Endothelial cell of umbilical vein (primary cell): Measurements from ENCODE around the gene TOX4. TPM values are rescaled to one million over a fixed set of nuclear protein-coding genes. Genes with fewer than 3 reads are reported as not detected.

ENCODE experiments used
- BruUV-seq: library from RNA; stranded (reverse); fragments of 400-500 nt; replicated peaks from 2 replicates; lab custom pipeline; 2021; lab: Mats Ljungman, UMichigan
- CTCF ChIA-PET: fragments of 300-600, 350-600 bp; sonication (Branson Sonifier 250); formaldehyde crosslinking; loops from one replicate; lab custom pipeline; 2021; ENCODE audit warnings: antibody characterized with exemption, inconsistent platforms; lab: Charles Lee
- POLR2A ChIA-PET: fragments of 300-600, 350-600 bp; sonication (Branson Sonifier 250); formaldehyde crosslinking; loops from one replicate; lab custom pipeline; 2021; ENCODE audit warnings: antibody characterized with exemption, inconsistent platforms; lab: Charles Lee
- DNase-seq: peaks from one replicate; pipeline ENCODE4 v3.0.0-alpha.2; 2011; ENCODE audit warnings: low read depth, low spot score
- FAIRE-seq: peaks from 2 replicates; lab custom pipeline; 2011; peaks lifted over from hg19 to GRCh38; lab: Jason Lieb, UNC
- H2AFZ ChIP-seq: 2 replicates; pipeline ENCODE4 v1.6.0; 2012; ENCODE audit warnings: low read depth, low read length, control low read depth, inconsistent platforms
- H3K27ac ChIP-seq: 2 replicates; pipeline ENCODE4 v1.5.1; 2011; ENCODE audit warnings: low read depth, mild to moderate bottlenecking, control low read depth, low read length, moderate library complexity; ENCODE audit not compliant: insufficient read depth
- H3K27me3 ChIP-seq, 2 experiments: 2 replicates each; pipeline versions ENCODE4 v1.6.0 to v1.6.1; 2011; ENCODE audit warnings: low read length in 2 of 2, mixed read lengths in 1 of 2; ENCODE audit not compliant: control insufficient read depth in 2 of 2, insufficient read depth in 2 of 2
- H3K36me3 ChIP-seq, 2 experiments: 2 replicates in 1 of 2; 3 replicates in 1 of 2; pipeline ENCODE4 v1.5.1; 2011; ENCODE audit warnings: low read length in 2 of 2, mild to moderate bottlenecking in 1 of 2, moderate library complexity in 1 of 2; ENCODE audit not compliant: control insufficient read depth in 2 of 2, insufficient read depth in 2 of 2; ENCODE audit errors: extremely low read depth in 1 of 2
- H3K4me1 ChIP-seq: 3 replicates; pipeline ENCODE4 v1.5.1; 2011; ENCODE audit warnings: mild to moderate bottlenecking, low read length; ENCODE audit not compliant: control insufficient read depth, insufficient read depth; ENCODE audit errors: extremely low read depth
- H3K4me2 ChIP-seq: 2 replicates; pipeline ENCODE4 v1.6.1; 2011; ENCODE audit warnings: low read length, control low read depth, mixed read lengths; ENCODE audit not compliant: insufficient read depth
- H3K4me3 ChIP-seq, 3 experiments: fragments of 200-600 bp in 1 of 3; sonication (generic), shearing (Covaris generic) in 1 of 3; replicated peaks in 1 of 3; 2 replicates each; pipeline ENCODE4 v1.5.1; 2011 to 2016; ENCODE audit warnings: control low read depth in 3 of 3, low read length in 3 of 3, mild to moderate bottlenecking in 2 of 3, inconsistent platforms in 1 of 3, low read depth in 1 of 3, moderate library complexity in 1 of 3; ENCODE audit not compliant: insufficient read depth in 1 of 3
- H3K79me2 ChIP-seq: 2 replicates; pipeline ENCODE4 v1.6.0; 2012; ENCODE audit warnings: low read length, inconsistent platforms; ENCODE audit not compliant: control insufficient read depth, insufficient read depth
- H3K9ac ChIP-seq: replicated peaks from 2 replicates; pipeline ENCODE3; 2011; ENCODE audit warnings: low read length, control low read depth; ENCODE audit not compliant: insufficient read depth; ENCODE audit errors: extremely low read depth
- H3K9me1 ChIP-seq: replicated peaks from 3 replicates; pipeline ENCODE4 v1.6.0; 2011; ENCODE audit warnings: mild to moderate bottlenecking, low read length; ENCODE audit not compliant: control insufficient read depth, insufficient read depth; ENCODE audit errors: extremely low read depth
- H3K9me3 ChIP-seq: replicated peaks from 2 replicates; pipeline ENCODE4 v1.5.1; 2012; ENCODE audit warnings: low read length, inconsistent platforms; ENCODE audit not compliant: control insufficient read depth, insufficient read depth
- H4K20me1 ChIP-seq: replicated peaks from 2 replicates; pipeline ENCODE3; 2011; ENCODE audit warnings: mild to moderate bottlenecking, low read length; ENCODE audit not compliant: control insufficient read depth, insufficient read depth; ENCODE audit errors: extremely low read depth
- FOS ChIP-seq: IDR thresholded peaks from 2 replicates; pipeline ENCODE4 v1.6.1; 2011; ENCODE audit warnings: mild to moderate bottlenecking, low read length, moderate library complexity, borderline replicate concordance; ENCODE audit not compliant: insufficient read depth
- JUN ChIP-seq: IDR thresholded peaks from 2 replicates; pipeline ENCODE4 v1.6.1; 2011; ENCODE audit warnings: borderline replicate concordance, low read depth; ENCODE audit not compliant: insufficient read length, insufficient read depth
- POLR2A ChIP-seq: IDR thresholded peaks from 2 replicates; pipeline ENCODE4 v1.6.1; 2012; ENCODE audit warnings: low read depth, mild to moderate bottlenecking, control low read depth, low read length
- dilution Hi-C: fragments of 300-500 bp; cut with MboI; formaldehyde crosslinking; loops from one replicate; pipeline ENCODE4 v1.15.0; 2019; ENCODE audit warnings: low sequenced_read_pairs; ENCODE audit not compliant: extremely low pct_ligation_motif_present
- intact Hi-C: fragments of 100-400 bp; cut with micrococcal nuclease; formaldehyde crosslinking; loops from one replicate; pipeline ENCODE4 v1.10.0; 2022
- polyA plus RNA-seq, 4 experiments: library from polyadenylated mRNA; depleted of rRNA in 3 of 4; stranded (reverse) in 3 of 4; unstranded in 1 of 4; fragments of >200 nt; gene quantifications; 2 replicates each; pipeline versions ENCODE4 v1.2.1 to v1.2.3, GENCODE V29; 2011 to 2012; ENCODE audit warnings: missing spikeins in 1 of 4
- total RNA-seq: library from RNA; stranded (reverse); gene quantifications from 2 replicates; pipeline ENCODE4 v1.2.3, GENCODE V29; 2021
- TF ChIP-seq, protein P1 (sequence below), 2 donors: IDR thresholded peaks; 1 replicate in 1 of 2; 2 replicates in 1 of 2; pipeline ENCODE4 v1.5.1; 2011; ENCODE audit warnings: low read length in 2 of 2, mild to moderate bottlenecking in 2 of 2, moderate library complexity in 2 of 2, control low read depth in 1 of 2, inconsistent platforms in 1 of 2, low read depth in 1 of 2; ENCODE audit not compliant: insufficient read depth in 1 of 2; ENCODE audit errors: extremely low read depth in 1 of 2

The TOX4 gene
- total and polyA plus RNA-seq, 2 donors (not counting 3 experiments of a cell fraction or from before 2014, with no cell fraction given) = 67.4 to 78.4 TPM

DNA sequence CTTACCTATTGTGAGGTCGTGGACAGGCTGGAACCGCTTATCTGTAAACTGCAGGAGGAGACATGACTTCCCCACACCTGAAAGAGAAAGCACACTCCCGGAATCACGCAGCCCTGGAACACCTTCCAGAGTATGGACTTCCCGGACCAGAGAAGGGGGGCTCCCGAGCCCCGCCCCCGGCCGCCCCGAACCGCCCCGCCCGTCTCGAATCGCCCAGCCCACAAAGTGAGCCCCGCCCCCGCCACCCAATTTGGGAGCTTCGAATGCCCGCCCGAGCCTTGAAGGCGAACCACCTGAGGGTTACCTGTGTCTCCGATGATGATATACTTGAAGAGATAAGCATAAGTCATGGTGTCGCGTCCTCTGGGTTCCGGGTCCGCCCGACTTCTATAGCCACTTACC lies 471 bp upstream of the TOX4 start:
- TF ChIP-seq, protein P1, sequence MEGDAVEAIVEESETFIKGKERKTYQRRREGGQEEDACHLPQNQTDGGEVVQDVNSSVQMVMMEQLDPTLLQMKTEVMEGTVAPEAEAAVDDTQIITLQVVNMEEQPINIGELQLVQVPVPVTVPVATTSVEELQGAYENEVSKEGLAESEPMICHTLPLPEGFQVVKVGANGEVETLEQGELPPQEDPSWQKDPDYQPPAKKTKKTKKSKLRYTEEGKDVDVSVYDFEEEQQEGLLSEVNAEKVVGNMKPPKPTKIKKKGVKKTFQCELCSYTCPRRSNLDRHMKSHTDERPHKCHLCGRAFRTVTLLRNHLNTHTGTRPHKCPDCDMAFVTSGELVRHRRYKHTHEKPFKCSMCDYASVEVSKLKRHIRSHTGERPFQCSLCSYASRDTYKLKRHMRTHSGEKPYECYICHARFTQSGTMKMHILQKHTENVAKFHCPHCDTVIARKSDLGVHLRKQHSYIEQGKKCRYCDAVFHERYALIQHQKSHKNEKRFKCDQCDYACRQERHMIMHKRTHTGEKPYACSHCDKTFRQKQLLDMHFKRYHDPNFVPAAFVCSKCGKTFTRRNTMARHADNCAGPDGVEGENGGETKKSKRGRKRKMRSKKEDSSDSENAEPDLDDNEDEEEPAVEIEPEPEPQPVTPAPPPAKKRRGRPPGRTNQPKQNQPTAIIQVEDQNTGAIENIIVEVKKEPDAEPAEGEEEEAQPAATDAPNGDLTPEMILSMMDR (IDR thresholded peaks at IDR 0.05; ENCODE audit: extremely low read depth in 1 of 2, insufficient read depth in 1 of 2, low read depth in 1 of 2, low read length in 2 of 2) = no peak
- TF ChIP-seq POLR2A = peak; percentile 6

DNA sequence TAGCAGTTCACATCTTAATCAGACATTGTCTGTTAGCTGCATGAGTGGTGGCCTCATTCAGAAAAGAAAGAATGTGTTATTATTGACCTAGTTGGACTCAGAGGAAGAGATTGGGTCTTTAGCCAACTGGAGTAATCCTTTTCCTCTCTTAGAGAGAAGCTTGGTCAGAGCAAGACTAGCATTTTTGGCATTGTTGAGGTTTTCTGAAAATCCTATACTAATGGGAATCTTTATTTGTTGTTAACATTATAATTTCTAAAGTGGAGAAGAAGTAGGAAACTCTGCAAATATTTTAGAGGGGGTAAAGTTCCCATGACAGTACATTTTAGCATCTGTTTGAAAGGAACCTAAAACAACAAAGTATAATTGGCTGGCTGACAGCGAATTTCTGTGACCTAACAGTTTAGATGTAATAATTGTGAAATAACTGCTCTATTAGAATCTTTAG lies 9.7 kb downstream of the TOX4 start:
- FAIRE-seq = no peak
- intact Hi-C loops (no loop called here), dilution Hi-C loops (no loop called here)
- no peaks in the 10 kb centered on the region for H3K27me3 ChIP-seq
- no peaks in the 10 kb centered on the region for H3K4me1 ChIP-seq
- ChIA-PET POLR2A (no interaction called here), CTCF (interaction anchor here (2.3 kb wide), 1 partner anchor 9 kb away, joined by 10 read pairs; the partner anchor contains the start of genes RAB2B and TOX4)
- H2AFZ ChIP-seq = no peak overlapping the region
- H3K79me2 ChIP-seq = peaks cover 5% of the 10 kb centered on the region
- no peaks in the 10 kb centered on the region for H4K20me1 ChIP-seq
- TF ChIP-seq FOS (no peak), JUN (no peak)
- no peak overlapping the region for H3K27ac ChIP-seq
- no peak overlapping the region for H3K4me2 ChIP-seq
- no peak overlapping the region for H3K4me3 ChIP-seq
- no peaks in the 10 kb centered on the region for H3K9me3 ChIP-seq
- no peaks in the 10 kb centered on the region for H3K9me1 ChIP-seq
- BruUV-seq = no TSS peak
- no peak for DNase-seq
- peaks cover 10 to 14% of the 10 kb centered on the region in 2 experiments for H3K36me3 ChIP-seq
- no peak overlapping the region for H3K9ac ChIP-seq

More for the DNA sequence above, 471 bp upstream of the TOX4 start:
- H3K79me2 ChIP-seq = peaks cover 41% of the 10 kb centered on the region
- intact Hi-C loops = no loop called here
- no peaks in the 10 kb centered on the region for H4K20me1 ChIP-seq
- no peak for FAIRE-seq
- peak overlapping the region; percentile 37 for H3K27ac ChIP-seq
- H3K9me1 ChIP-seq = no peaks in the 10 kb centered on the region
- H3K27me3 ChIP-seq = no peaks in the 10 kb centered on the region
- H3K4me3 ChIP-seq = peak overlapping the region; percentile 69 to 91 (median 71)
- dilution Hi-C loops = no loop called here
- CTCF ChIA-PET = interaction anchor here (0.6 to 3.7 kb wide), 13 partner anchors 9 to 352 kb away, joined by 3 to 23 read pairs (median 5); partner anchors contain the start of genes CHD8, METTL3 and SUPT16H
- peak overlapping the region; percentile 89 for H3K4me2 ChIP-seq
- peaks cover 20% of the 10 kb centered on the region for H3K4me1 ChIP-seq
- H3K36me3 ChIP-seq = peaks cover 0 to 7% of the 10 kb centered on the region in 2 experiments
- H2AFZ ChIP-seq = peak overlapping the region; percentile 97
- peak overlapping the region; percentile 81 for H3K9ac ChIP-seq
- POLR2A ChIA-PET = interaction anchor here (0.9 to 1.9 kb wide), 2 partner anchors 19 to 34 kb away, joined by 7 read pairs; partner anchors contain the start of gene METTL3
- DNase-seq = no peak
- H3K9me3 ChIP-seq = no peaks in the 10 kb centered on the region
- no TSS peak for BruUV-seq
